RPMI7951 (cell line): ENCODE measurements around the gene RNF167. TPM values are rescaled to one million over a fixed set of nuclear protein-coding genes. Genes with fewer than 3 reads are reported as not detected.

ENCODE experiments used
- DNase-seq: peaks from one replicate; pipeline ENCODE4 v3.0.0-alpha.2; 2012; ENCODE audit warnings: low read depth
- total RNA-seq: library from RNA; depleted of rRNA; stranded (reverse); fragments of >200 nt; shearing (Covaris generic); gene quantifications from 2 replicates; pipeline ENCODE4 v1.2.3, GENCODE V29; 2014

Gene RNF167
- total RNA-seq, 1 experiment from 2014 or later, result 24.0 TPM

DNA sequence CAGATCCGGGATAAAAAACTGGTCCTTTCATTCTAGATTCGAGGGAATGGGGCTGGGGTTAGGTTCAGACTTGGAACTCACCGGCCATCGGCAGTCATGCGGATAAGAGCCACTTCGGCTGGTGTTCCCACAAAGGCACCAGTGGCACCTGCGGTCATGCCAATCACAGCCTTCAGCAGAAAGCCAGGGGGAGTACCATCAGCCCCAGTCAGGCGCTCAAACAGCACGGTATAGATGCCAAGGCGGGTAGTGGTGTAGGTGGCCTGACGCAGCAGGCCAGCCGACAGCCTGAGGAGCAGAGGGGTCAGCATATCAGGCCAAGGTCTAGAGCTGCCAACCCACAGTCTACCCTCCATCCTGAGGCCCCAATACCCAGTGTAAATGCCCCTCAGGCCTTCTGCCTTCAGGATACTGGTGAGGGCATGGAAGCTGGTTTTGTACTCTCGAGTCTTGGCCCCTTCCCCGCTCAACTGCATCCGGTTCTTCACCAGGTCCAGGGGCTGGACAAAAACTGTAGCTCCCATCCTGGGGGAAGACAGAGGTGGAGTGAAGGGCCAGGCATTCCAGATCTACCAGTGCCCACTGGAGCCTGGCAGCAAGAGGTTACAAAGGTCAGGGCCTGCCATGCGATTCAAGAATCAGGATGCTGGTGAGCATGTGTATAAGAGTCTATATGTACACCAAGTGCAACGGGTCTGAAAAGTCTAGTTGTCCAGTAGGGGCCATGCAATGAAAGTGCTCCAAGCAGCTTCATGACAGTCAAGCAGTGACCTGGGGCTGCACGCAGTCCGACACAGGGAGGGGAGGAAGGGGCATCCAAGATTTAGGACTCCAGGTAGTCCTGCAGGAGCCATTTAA lies 1.2 kb upstream of the RNF167 start:
- DNase-seq, result no peak

DNA sequence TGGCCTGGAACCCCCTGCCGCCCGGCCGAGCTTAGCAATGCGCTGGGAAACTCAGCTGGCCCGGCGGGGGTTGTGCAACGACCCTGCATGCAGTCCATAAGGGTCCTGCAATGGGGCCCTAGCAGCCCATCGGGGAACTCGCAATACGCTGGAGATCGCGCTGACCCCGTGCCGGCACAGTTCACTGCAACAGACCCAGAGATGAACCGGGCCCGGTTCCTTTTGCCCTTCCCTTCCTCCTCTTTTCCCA lies 597 bp upstream of the RNF167 start:
- DNase-seq, result no peak

DNA sequence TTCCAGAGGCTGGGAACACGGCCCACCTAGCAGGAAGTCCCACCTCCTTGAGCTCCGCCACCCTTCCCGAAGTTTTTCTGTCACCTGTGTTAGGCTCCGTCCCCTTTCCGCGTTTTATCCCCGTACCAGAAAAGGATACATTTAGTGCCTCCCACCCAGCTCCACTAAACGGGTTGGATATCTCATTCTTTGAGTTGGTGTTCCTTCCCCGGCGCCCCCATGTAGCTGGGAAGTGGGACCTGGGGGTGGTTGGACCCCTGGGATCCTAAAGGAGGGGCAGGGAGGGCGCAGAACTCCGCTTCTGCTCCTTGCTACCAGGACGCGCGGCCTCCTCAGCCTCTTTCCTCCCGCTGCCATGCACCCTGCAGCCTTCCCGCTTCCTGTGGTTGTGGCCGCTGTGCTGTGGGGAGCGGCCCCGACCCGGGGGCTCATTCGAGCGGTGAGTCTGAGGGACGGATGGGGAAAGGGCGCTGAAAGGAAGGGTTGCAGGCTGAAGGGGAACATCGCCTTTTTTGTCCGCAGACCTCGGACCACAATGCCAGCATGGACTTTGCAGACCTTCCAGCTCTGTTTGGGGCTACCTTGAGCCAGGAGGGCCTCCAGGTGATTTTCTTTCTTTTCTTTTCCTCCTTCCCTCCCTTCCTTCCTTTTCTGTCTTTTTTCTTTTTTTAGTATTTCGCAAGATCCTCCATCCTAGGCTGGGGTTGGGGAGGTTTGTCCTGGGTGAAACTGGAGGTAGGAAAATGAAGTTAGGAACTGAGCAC lies 669 bp downstream of the RNF167 start:
- DNase-seq, result no peak

DNA sequence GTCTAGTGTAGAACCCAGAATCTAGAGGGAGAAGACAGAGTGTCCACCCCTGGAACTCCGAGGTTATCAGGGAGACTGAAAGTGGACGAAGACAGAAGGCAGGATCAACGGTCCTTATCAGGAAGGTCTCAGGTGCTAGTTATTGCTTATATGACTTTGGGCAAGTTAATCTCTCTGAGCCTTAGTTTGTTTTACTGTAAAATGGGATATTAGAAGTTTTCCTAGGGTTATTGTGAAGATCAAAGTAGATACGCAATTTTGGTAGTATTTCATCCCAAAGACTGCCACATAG lies 1.2 kb downstream of the RNF167 start:
- no peak for DNase-seq

DNA sequence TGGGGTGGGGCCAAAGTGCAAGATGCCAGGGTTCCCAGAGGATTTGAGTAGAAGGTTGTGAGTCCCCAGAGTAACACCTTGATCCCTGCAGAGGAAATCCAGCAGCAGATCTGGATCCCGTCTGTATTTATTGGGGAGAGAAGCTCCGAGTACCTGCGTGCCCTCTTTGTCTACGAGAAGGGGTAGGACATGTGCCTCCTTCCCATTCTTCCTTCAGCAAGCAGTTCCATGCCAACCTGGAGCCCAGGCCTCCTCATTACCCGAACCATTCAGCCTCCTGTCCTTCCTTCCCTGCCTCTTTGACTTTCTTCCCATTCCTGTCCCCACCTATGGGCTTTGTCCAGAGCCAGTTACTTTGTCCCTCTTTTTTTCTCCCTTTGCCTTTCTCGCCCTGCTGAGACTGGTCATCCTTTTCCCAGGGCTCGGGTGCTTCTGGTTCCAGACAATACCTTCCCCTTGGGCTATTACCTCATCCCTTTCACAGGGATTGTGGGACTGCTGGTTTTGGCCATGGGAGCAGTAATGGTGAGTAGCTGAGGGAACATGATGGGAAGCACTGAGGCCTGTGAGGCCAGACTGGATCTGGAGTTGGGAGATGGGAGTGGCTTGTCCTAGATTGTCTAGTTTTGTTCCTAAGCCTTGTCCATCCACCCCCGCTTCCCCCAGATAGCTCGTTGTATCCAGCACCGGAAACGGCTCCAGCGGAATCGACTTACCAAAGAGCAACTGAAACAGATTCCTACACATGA lies 2.9 kb downstream of the RNF167 start:
- no peak for DNase-seq

DNA sequence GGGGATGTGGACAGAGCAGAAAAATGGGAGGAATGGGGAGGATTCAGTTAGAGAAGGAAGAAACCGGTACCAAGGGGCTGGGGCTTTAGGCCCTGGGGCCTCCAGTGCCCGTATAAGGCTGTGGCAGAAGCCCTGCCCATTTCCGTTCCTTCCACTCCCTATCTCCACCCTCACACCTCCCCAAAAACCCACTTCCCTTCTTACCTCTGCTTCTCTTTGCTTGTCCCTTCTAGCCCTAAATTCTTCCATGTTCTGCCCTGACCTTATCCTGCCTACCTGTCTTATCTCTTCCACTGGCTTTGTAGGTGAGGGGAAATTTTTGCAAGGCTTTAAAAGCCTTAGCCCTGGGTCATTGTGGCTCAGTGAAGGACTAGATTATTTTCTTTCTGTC lies 4.1 kb downstream of the RNF167 start:
- no peak for DNase-seq

DNA sequence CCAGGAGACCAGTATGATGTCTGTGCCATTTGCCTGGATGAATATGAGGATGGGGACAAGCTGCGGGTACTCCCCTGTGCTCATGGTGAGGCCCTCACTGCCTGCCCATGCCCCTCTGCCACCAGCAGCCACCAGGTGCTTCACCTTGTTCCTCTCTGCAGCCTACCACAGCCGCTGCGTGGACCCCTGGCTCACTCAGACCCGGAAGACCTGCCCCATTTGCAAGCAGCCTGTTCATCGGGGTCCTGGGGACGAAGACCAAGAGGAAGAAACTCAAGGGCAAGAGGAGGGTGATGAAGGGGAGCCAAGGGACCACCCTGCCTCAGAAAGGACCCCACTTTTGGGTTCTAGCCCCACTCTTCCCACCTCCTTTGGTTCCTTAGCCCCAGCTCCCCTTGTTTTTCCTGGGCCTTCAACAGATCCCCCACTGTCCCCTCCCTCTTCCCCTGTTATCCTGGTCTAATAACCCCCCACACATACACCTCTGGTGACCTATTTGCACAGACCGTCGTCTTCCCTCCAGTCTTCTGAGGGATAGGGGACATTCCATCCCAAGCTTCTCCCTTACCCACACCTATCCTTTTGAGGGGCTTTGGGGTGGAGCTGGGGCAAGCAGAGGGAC lies 4.6 kb downstream of the RNF167 start:
- no peak for DNase-seq

DNA sequence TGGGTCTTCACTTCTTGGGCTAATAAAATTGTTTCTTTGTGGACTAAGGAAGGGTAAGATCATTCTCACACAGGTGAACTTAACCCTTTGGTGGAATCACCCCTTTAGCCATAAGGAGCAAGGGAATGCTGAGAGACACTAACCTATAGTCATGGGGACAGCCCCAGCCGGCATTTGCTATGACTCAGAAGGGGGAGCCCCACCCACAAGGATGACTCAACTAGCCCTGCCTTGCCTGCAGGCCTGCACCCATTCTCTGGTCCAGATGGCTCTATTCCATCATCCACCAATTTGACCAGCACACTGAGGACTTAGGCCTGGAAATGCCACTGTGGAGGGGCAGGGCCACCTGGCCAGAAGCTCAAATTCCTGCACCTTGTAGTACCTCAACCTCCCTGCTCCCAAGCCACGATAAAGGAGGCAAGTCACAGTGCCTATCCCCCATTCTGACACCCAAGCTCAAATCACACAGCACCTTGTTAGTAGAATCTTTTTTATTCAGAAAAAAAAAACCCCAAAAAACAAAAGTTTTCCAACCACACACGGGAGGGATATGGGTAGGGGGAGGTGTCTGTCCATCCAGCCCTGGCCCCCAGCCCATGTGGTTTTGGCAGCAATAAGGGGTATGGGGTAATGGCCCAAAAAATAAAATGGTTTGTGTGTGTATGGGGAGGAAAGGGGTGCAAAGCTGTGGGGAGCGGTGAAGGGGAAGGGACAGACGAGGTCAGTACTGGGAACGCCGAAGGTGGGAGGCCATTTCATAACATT lies 5.3 kb downstream of the RNF167 start:
- DNase-seq, result peak; percentile 93

DNA sequence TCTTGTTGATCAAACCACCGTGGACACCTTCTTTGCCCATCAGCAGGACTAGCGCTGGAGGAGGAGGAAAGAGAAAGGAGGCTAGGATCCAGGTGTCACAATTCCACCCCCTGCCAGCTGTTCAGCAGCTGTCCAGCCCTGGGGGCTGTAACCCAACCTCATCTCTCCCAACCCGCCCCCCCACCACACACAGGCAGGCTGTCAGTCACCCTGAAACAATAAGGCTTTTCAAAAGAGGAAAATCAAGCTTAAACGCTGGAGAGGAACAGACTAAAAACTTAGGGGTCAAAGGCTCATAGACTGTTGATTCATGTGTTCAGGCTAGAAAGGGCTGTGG lies 5.8 kb downstream of the RNF167 start:
- peak; percentile 61 for DNase-seq

DNA sequence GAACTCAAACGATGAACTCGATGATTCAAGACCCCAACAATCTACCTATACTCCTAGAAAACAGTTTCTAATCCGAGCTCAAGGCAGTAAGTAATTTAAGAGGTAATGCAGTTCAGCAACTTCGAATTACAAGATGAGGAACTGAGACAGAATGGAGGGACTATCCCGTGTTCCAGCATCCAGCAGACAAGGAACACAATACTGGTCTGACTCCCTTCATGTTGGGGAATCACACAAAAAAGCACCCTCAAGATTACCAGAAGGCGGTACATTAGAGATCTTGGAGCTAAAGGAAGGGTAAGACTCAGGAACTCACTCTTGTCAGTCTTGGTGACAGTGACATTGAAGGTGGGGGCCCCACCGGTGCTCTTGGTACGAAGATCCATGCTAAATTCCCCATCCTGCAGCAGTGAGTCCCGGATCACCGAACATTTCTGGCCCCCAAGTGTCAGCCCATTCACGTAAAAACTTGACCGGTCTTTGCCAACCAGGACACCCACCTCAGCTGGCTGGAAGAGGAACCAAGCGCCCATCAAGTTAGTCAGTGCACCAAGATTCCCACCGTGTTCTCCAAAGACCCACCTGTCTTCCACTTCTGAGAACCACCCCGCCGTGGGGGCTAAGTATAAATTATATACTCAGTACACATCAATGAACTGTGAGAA lies 6.4 kb downstream of the RNF167 start:
- no peak for DNase-seq

DNA sequence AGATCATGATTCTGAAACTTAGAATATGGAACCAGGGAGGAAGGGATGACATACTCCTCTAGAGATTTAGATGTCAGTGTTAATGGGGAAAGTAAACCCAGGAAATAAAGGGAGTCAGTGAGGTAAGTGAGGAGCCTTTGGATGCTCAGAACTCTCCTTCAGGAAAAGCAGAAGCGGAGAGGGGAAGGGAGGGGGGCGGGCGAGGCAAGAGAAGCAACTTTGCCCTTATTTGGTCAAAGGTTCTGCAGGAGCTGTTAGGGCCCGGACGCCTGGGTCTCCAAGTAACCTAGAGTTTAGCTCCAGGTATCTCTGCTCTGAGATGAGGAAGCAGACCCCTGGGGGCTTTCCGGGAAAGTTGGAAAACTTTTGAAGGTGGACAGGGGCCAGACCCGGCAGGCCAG lies 6.9 kb downstream of the RNF167 start:
- DNase-seq, result no peak

DNA sequence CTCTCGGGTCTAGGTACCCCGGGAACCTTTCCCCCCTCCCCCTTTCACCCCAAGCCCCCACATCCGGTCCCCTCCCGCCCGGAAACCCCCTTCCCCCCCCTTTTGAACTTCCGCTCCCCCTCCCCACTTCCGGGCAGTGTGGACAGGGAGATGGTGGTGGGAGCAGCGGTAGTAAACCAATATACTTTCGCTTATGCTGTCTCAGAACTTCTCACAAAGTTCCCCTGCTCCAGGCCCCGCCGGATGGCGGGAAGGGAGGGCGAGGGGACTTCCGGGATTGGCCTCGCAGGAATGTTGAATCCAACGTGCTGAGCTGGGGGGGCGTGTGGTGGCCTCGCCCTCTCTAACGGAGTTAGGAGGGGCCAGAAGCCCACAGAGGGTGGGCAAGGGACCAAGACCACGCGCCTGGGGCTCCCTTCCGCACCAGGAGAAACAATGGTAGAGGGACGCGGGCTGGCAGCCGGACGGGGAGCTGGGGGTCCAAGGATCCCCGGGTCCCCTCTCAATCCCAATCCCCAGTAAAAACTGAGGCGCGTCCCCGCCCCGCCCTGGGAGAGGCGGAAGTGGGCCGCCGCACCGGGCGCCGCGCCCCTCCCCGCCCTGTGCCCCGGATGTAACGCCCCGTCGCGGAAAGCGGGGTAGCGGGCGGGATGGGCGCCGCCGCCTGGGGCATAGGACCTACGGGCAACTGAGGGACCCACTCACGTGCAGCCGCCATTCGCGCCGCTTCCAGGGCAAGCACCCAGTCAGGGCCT lies 7.5 kb downstream of the RNF167 start:
- peak; percentile 60 for DNase-seq

DNA sequence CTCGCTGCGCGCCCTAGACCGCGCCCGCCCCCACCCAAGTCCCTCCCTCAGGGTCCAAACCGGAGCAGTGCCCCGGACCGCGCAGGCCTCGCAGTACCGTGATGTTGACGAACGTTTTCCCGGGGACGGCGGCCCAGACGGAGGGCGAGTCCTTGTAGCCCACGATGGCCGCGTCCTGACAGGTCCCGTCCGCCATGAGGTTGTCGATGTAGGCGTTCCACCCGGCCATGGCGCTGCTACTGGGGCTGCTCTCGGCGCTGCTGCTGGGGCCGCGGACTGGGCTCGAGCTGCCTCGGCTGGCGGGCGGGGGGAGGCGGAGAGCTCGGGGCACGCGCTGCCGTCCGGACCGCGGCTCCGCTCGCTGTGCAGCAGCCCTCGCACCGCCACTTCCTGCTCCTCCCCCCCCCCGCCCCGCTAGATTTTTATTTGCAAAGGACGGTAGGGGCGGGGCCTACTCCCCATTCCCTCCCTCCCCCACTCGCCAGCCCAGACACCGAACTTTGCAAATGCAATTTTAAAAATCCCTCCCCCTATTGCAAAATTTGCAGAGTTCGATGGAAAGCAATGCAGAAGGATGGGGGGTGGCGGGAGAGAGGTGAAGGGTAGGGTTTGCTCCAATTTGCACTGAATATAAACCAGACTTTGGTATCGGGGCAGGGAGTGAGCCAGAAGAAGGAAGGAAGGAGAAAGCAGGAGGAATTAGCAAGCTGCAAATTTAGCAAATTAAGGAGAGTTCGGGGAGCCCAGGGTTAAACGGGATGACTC lies 8.3 kb downstream of the RNF167 start, which contains the start of gene PFN1:
Gene PFN1 (minus strand): TSS at position 365 of the 765 bp plus-strand sequence. CDS start 136 bp downstream, at position 229.
- peak; percentile 88 for DNase-seq

DNA sequence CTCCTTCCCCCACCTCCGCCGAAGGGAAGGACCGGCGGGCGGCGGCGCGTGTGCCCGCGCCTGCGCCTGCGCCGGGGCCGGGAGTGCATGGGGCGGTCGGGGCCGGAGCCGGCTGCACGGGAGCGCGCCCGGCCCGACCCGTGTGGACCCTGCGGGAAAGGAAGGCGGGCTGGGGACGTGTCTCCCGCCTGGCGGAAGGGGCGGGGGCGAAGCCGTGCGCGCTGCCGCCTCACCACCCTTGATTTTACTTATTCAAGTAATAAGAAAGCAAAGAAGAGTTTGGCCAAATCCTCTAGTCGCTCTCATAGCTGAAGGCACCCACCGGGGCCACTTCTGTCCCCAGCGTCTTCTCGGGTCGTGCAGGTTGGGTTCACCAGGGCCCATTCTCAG lies 8.9 kb downstream of the RNF167 start:
- DNase-seq, result peak; percentile 89

DNA sequence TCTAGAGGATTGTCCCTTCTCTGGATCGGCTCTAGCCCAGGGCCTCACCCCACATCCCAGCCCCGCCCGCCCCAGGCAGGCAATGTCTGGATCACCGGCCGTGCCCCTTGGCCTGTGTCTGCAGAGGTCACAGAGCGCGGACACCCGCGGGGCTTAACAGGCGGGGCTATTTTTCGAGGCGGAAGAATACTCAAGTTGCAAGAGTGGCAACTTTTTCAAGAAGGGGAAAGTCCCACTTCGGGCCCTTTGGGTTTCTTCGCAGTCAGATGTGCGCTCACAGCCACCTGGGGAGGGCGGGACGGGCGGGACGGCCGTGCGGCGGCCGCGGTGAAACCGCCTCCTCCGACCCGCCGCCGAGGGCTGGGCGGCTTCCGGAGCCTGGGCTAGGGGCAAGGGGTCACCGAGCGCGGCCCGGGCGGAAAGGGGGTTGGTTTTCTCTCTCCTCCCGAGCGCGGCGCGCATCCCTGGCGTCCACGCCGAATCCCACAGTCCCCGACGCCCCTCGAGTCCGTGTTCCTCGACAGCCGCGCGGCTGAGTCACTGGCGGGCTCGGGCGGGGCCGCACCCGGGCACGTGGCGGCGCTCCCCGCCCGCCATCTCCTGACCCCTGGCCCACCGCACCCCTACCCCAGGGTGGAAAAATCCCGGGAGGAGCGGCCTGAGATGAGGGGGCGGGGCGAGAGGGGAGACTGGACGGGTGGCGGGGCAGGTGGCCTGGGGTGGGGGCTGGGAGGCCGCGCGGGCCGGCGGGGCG lies 9.4 kb downstream of the RNF167 start:
- peak; percentile 79 for DNase-seq

DNA sequence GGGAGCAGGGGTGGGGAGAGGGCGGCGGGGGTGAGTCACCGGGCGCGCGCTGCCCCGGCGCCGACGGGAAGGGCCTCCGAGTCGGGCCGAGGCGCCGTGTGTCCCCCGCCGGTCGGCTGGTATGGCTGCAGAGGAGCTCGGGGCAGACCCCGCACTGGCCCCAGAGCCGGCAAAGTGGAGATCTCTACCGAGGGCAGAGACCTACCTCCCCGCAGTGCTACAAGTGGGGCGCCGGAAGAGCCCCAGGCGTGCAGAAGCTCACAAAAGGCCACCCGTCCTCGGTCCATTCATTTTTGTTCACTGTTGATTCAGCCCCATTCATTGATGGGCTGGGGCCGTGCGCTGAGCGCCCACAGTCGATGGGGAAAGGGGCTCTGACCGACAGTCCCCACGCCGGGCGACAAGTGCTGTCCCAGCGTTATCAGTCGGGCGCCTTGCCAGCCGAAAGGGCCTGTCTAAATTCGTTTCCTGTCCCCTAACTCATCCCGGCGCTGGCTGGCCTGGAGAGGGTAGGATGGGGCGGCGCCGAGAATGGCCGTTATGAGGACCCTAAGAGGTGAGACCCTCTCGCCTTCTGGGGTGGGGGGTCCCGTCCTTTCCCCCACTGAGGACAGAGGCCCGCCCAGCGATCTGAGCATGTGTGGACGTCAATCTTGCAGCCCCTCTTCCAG lies 10.1 kb downstream of the RNF167 start:
- no peak for DNase-seq

DNA sequence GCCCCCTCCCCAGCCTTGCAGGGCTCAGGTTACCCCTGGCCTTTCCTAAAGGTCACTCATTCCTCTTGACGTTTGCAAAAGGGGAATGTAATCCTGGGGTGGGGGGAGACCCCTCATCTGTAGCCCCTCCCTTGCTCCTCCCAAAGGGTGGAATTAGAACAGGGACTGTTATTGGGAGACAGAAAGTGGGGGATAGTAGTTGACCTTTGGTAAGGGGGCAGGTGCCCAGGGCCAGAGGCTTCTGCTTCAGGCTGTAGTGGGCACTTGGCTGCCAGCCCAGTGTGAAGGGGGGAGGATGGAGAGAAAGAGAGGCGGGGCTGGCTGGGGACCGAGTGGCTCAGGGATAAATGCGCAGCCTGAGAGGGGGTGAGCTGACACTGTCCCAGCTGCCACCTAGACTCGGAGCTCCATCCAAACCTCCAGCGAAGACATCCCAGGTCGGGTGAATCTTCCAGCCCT lies 10.7 kb downstream of the RNF167 start, which contains the start of gene ENO3:
Gene ENO3 (plus strand): TSS at position 374 of the 459 bp plus-strand sequence. CDS start 711 bp downstream, outside the sequence.
- DNase-seq, result no peak

DNA sequence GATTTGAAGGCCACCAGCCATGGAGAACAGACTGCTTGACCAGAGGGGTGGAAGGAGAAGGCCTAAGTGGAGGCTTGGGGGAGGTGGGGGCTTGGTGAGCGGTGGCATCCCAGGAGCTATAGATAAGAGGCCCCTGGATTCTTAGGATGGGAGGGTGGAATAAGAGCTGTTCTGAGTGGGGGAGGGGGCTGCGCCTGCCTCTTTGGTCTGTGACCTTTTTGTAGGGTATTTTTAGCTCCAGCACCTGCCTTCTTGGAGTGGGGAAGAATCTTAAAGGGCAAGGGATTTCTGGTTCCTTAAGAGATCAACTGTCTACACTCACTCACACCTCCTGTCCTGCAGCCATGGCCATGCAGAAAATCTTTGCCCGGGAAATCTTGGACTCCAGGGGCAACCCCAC lies 11.4 kb downstream of the RNF167 start:
- no peak for DNase-seq
